Panc1 (cell line): Measurements from ENCODE around the gene ISY1. TPM values are rescaled to one million over a fixed set of nuclear protein-coding genes. Genes with fewer than 3 reads are reported as not detected.
"Not testable (repeated sequence)": the region's sequence is repeated elsewhere in the genome, so short reads cannot be mapped to it uniquely, and the experiment has no call there.

Source experiments
- ATAC-seq: fragments of 200-7000 bp; cut with Tn5 transposase; 2 replicates; pipeline ENCODE4 v1.9.1; 2020; ENCODE audit warnings: mild to moderate bottlenecking, moderate library complexity
- BruUV-seq: library from RNA; stranded (reverse); fragments of 400-500 nt; replicated peaks from 2 replicates; lab custom pipeline; 2021; lab: Mats Ljungman, UMichigan
- CTCF ChIA-PET: fragments of 300-600 bp; sonication (Branson Sonifier 250); formaldehyde crosslinking; loops from one replicate; lab custom pipeline; 2022; ENCODE audit warnings: antibody characterized with exemption; lab: Charles Lee
- POLR2A ChIA-PET: fragments of 300-600 bp; sonication (Branson Sonifier 250); formaldehyde crosslinking; loops from one replicate; lab custom pipeline; 2022; ENCODE audit warnings: antibody characterized with exemption; lab: Charles Lee
- DNase-seq: peaks from one replicate; pipeline ENCODE4 v3.0.0-alpha.2; 2010; ENCODE audit warnings: low read depth, low spot score
- H3K27ac ChIP-seq: 2 replicates; pipeline ENCODE4 v1.5.1; 2011; ENCODE audit warnings: mild to moderate bottlenecking, low read length, inconsistent platforms
- H3K27me3 ChIP-seq: fragments of 200-500 bp; sonication (Bioruptor generic); 2 replicates; pipeline ENCODE4 v1.6.0; 2014; ENCODE audit warnings: low read length, inconsistent platforms; ENCODE audit not compliant: control insufficient read depth, insufficient read depth
- H3K36me3 ChIP-seq: fragments of 200-500 bp; sonication (Bioruptor generic); 2 replicates; pipeline ENCODE4 v1.5.1; 2014; ENCODE audit warnings: inconsistent platforms, mild to moderate bottlenecking, low read length, moderate library complexity; ENCODE audit not compliant: control insufficient read depth, insufficient read depth
- H3K4me1 ChIP-seq: 2 replicates; pipeline ENCODE4 v1.5.1; 2011; ENCODE audit warnings: inconsistent platforms, mild to moderate bottlenecking, low read length, moderate library complexity; ENCODE audit not compliant: control insufficient read depth, insufficient read depth
- H3K4me3 ChIP-seq, 2 experiments: 2 replicates each; pipeline ENCODE4 v1.5.1; 2011 to 2012; ENCODE audit warnings: low read depth in 2 of 2, low read length in 2 of 2, mild to moderate bottlenecking in 2 of 2, inconsistent platforms in 1 of 2, moderate library complexity in 1 of 2
- H3K9me3 ChIP-seq: fragments of 200-500 bp; sonication (Bioruptor generic); 2 replicates; pipeline ENCODE4 v1.5.1; 2014; ENCODE audit warnings: low read depth, mild to moderate bottlenecking, inconsistent platforms, low read length, moderate library complexity; ENCODE audit not compliant: control insufficient read depth, insufficient read depth
- POLR2AphosphoS5 ChIP-seq: IDR thresholded peaks from 2 replicates; pipeline ENCODE4 v1.6.1; 2012; ENCODE audit warnings: mild to moderate bottlenecking, low read depth, low read length, moderate library complexity
- SIN3A ChIP-seq: IDR thresholded peaks from 2 replicates; pipeline ENCODE4 v1.6.1; 2012; ENCODE audit warnings: low read depth, mild to moderate bottlenecking, low read length, moderate library complexity, borderline replicate concordance; ENCODE audit not compliant: insufficient read depth
- TCF7L2 ChIP-seq: IDR thresholded peaks from 2 replicates; pipeline ENCODE4 v1.6.1; 2011; ENCODE audit warnings: mild to moderate bottlenecking, low read depth, low read length, inconsistent platforms
- in situ Hi-C: cut with HindIII; loops from 2 replicates; pipeline ENCODE4 v1.10.0; 2016; ENCODE audit warnings: low sequenced_read_pairs, low pct_unique_long_range_greater_than_20kb
- intact Hi-C: fragments of 100-400 bp; cut with micrococcal nuclease; formaldehyde crosslinking; loops from one replicate; pipeline ENCODE4 v1.10.0; 2022; ENCODE audit not compliant: unreplicated experiment
- total RNA-seq: library from RNA; stranded (reverse); gene quantifications from one replicate; pipeline ENCODE4 v1.2.1, GENCODE V29; 2021; ENCODE audit not compliant: unreplicated experiment
- TF ChIP-seq, protein P1 (sequence below), 2 experiments: IDR thresholded peaks; 2 replicates each; pipeline ENCODE4 v1.6.1; 2011 to 2012; ENCODE audit warnings: low read depth in 2 of 2, control low read depth in 1 of 2, low read length in 1 of 2, mild to moderate bottlenecking in 1 of 2, moderate library complexity in 1 of 2; ENCODE audit not compliant: insufficient read depth in 1 of 2
- TF ChIP-seq, protein P2 (sequence below): fragments of 450-650 bp; IDR thresholded peaks from 2 replicates; pipeline ENCODE4 v1.5.1; 2017; ENCODE audit warnings: mild to moderate bottlenecking

The ISY1 gene
- total RNA-seq, 1 experiment from 2014 or later, result 45.7 TPM

DNA sequence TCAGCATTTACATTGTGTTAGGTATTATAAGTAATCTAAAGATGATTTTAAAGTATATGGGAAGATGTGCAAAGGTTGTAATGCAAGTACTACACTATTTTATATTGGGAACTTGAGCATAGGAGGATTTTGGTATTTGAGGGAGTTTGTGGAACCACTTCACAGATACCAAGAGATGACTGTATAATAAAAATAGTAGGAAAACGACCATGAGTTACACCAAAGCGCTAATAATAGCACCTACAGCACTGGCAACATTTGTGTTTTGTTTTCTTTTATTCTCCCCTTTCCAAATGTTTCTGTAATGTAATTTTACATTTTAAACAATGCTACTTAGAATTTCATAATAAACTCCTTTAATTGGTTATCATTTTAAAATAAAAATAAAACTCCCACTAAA lies 12.3 kb upstream of the ISY1 start:
- no TSS peak for BruUV-seq
- Histone ChIP-seq H3K36me3 (peaks cover 37% of the 10 kb centered on the region), H3K27me3 (no peaks in the 10 kb centered on the region), H3K4me1 (peaks cover 9% of the 10 kb centered on the region; the same call in 1 of the 2 replicates), H3K4me3 (no peak overlapping the region), H3K9me3 (no peaks in the 10 kb centered on the region), H3K27ac (no peak overlapping the region)
- ATAC-seq (no peak), DNase-seq (no peak)
- ChIA-PET POLR2A (no interaction called here), CTCF (no interaction called here)
- TF ChIP-seq, protein P1, sequence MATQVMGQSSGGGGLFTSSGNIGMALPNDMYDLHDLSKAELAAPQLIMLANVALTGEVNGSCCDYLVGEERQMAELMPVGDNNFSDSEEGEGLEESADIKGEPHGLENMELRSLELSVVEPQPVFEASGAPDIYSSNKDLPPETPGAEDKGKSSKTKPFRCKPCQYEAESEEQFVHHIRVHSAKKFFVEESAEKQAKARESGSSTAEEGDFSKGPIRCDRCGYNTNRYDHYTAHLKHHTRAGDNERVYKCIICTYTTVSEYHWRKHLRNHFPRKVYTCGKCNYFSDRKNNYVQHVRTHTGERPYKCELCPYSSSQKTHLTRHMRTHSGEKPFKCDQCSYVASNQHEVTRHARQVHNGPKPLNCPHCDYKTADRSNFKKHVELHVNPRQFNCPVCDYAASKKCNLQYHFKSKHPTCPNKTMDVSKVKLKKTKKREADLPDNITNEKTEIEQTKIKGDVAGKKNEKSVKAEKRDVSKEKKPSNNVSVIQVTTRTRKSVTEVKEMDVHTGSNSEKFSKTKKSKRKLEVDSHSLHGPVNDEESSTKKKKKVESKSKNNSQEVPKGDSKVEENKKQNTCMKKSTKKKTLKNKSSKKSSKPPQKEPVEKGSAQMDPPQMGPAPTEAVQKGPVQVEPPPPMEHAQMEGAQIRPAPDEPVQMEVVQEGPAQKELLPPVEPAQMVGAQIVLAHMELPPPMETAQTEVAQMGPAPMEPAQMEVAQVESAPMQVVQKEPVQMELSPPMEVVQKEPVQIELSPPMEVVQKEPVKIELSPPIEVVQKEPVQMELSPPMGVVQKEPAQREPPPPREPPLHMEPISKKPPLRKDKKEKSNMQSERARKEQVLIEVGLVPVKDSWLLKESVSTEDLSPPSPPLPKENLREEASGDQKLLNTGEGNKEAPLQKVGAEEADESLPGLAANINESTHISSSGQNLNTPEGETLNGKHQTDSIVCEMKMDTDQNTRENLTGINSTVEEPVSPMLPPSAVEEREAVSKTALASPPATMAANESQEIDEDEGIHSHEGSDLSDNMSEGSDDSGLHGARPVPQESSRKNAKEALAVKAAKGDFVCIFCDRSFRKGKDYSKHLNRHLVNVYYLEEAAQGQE (IDR thresholded peaks at IDR 0.05; ENCODE audit: insufficient read depth in 1 of 2, low read depth in 2 of 2, low read length in 1 of 2), result no peak
- TF ChIP-seq SIN3A (no peak), POLR2AphosphoS5 (no peak), TCF7L2 (no peak)
- TF ChIP-seq, protein P2, sequence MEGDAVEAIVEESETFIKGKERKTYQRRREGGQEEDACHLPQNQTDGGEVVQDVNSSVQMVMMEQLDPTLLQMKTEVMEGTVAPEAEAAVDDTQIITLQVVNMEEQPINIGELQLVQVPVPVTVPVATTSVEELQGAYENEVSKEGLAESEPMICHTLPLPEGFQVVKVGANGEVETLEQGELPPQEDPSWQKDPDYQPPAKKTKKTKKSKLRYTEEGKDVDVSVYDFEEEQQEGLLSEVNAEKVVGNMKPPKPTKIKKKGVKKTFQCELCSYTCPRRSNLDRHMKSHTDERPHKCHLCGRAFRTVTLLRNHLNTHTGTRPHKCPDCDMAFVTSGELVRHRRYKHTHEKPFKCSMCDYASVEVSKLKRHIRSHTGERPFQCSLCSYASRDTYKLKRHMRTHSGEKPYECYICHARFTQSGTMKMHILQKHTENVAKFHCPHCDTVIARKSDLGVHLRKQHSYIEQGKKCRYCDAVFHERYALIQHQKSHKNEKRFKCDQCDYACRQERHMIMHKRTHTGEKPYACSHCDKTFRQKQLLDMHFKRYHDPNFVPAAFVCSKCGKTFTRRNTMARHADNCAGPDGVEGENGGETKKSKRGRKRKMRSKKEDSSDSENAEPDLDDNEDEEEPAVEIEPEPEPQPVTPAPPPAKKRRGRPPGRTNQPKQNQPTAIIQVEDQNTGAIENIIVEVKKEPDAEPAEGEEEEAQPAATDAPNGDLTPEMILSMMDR, result no peak
- in situ Hi-C loops, result no loop called here
- intact Hi-C loops, result no loop called here

DNA sequence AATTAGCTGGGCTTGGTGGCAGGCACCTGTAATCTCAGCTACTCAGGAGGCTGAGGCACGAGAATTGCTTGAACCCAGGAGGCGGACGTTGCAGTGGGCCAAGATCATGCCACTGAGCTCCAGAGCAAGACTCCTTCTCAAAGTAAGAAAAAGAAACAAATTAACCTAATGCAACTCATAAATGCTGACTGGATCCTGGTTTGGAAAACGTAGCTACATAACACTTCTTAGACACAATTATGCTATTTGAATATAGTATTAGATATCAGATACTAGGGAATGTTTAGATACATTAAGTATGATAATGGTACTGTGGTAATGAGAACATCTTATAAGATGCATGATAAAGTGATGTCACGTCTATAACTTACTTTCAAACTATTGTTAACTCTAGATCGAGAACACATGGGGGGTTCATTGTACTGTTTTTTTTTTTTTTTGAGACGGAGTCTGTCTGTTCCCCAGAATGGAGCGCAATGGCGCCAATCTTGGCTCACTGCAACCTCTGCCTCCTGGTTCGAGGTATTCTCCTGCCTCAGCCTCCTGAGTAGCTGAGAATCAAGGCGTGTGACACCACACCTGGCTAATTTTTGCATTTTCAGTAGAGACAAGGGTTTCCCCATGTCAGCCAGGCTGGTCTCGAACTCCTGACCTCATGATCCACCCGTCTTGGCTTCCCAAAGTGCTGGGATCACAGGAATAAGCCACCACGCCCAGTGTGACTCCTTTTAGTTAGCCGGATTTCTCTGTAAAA lies 5.9 kb upstream of the ISY1 start:
- no peak overlapping the region for H3K27ac ChIP-seq
- POLR2A ChIA-PET, result interaction anchor here (0.5 kb wide), 1 partner anchor 80 kb away, joined by 3 read pairs; no protein-coding TSS in a partner anchor
- H3K9me3 ChIP-seq, result no peaks in the 10 kb centered on the region
- intact Hi-C loops (no loop called here), in situ Hi-C loops (no loop called here)
- peaks cover 36% of the 10 kb centered on the region for H3K36me3 ChIP-seq
- H3K27me3 ChIP-seq, result no peaks in the 10 kb centered on the region
- BruUV-seq, result no TSS peak
- no peak overlapping the region for H3K4me3 ChIP-seq
- DNase-seq, result no peak
- H3K4me1 ChIP-seq, result peaks cover 16% of the 10 kb centered on the region
- no peak for ATAC-seq
- TF ChIP-seq, protein P2, result no peak
- TF ChIP-seq POLR2AphosphoS5, result peak; percentile 57
- no peak for TF ChIP-seq SIN3A
- CTCF ChIA-PET, result interaction anchor here (0.6 to 0.7 kb wide), 2 partner anchors 8 to 79 kb away, joined by 3 to 4 read pairs; no protein-coding TSS in a partner anchor

DNA sequence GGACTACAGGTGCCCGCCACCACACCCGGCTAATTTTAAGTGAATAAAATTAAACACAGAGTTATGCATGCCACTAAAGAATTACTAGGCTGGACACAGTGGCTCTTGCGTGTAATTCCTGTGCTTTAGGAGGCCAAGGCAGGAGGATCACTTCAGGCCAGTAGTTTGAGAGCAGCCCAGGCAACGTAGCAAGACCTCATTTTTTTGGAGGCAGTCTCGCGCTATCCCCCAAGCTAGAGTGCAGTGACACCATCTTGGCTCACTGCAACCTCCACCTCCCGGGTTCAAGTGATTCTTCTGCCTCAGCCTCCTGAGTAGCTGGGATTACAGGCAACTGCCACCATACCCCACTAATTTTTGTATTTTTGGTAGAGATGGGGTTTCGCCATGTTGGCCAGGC lies 4.7 kb upstream of the ISY1 start:
- H3K4me3 ChIP-seq, H3K27me3 ChIP-seq, in situ Hi-C loops, BruUV-seq, CTCF ChIA-PET, H3K27ac ChIP-seq, DNase-seq, POLR2A ChIA-PET, ATAC-seq, H3K9me3 ChIP-seq, intact Hi-C loops: not testable (repeated sequence)
- Histone ChIP-seq H3K36me3 (peaks cover 26% of the 10 kb centered on the region), H3K4me1 (peaks cover 16% of the 10 kb centered on the region)
